VCaP (cell line): ENCODE data around the gene KDM6A.
A peak's percentile ranks its signal among the peaks of the same experiment; 100 is the strongest.
"Not testable (repeated sequence)": the region's sequence is repeated elsewhere in the genome, so short reads cannot be mapped to it uniquely, and the experiment has no call there.

ENCODE experiments used
- H3K27ac ChIP-seq: fragments of 450-650 bp; 2 replicates; pipeline ENCODE4 v1.5.1; 2017
- CTCF ChIP-seq: fragments of 450-650 bp; conservative IDR thresholded peaks from 2 replicates; pipeline ENCODE4 v1.5.1; 2017; ENCODE audit warnings: mild to moderate bottlenecking, moderate library complexity

Gene KDM6A

GRCh38 chrX:44935640-44936039 lies 62.7 kb downstream of the KDM6A start:
- TF ChIP-seq CTCF, result no peak
- H3K27ac ChIP-seq, result no peak overlapping the region

- TF ChIP-seq CTCF, result no peak
- H3K27ac ChIP-seq, result no peak overlapping the region
Measured at GRCh38 chrX:44937606-44938005, 64.6 kb downstream of the KDM6A start.

GRCh38 chrX:44938111-44938510 lies 65.1 kb downstream of the KDM6A start:
- no peak overlapping the region for H3K27ac ChIP-seq
- no peak for TF ChIP-seq CTCF

- not testable (repeated sequence) for H3K27ac ChIP-seq
Measured at GRCh38 chrX:44940541-44940940, 67.6 kb downstream of the KDM6A start.

GRCh38 chrX:44943007-44943406 lies 70.0 kb downstream of the KDM6A start:
- TF ChIP-seq CTCF, result no peak
- no peak overlapping the region for H3K27ac ChIP-seq

GRCh38 chrX:44944894-44945293 lies 71.9 kb downstream of the KDM6A start:
- no peak overlapping the region for H3K27ac ChIP-seq
- no peak for TF ChIP-seq CTCF

- peak; percentile 77 for TF ChIP-seq CTCF
- no peak overlapping the region for H3K27ac ChIP-seq
Measured at GRCh38 chrX:44945736-44946135, 72.7 kb downstream of the KDM6A start.

GRCh38 chrX:44946771-44947170 lies 73.8 kb downstream of the KDM6A start:
- no peak for TF ChIP-seq CTCF
- no peak overlapping the region for H3K27ac ChIP-seq
